Testis (tissue), 3 donors: ENCODE measurements around the gene ZNF25. TPM values are rescaled to one million over a fixed set of nuclear protein-coding genes. Genes with fewer than 3 reads are reported as not detected.
"Not testable (repeated sequence)": the region's sequence is repeated elsewhere in the genome, so short reads cannot be mapped to it uniquely, and the experiment has no call there.

ENCODE experiments used
- DNase-seq: peaks from one replicate; pipeline ENCODE4 v3.0.0-alpha.2; 2019
- H3K27ac ChIP-seq, 2 donors: fragments of 200-600 bp; sonication (generic); one replicate each; pipeline ENCODE4 v1.5.1; 2019
- H3K27me3 ChIP-seq: fragments of 200-600 bp; sonication (generic); one replicate; pipeline ENCODE4 v1.5.1; 2019
- H3K36me3 ChIP-seq: fragments of 200-600 bp; sonication (generic); one replicate; pipeline ENCODE4 v1.5.1; 2017; ENCODE audit warnings: low read depth; ENCODE audit errors: missing control alignments
- H3K4me1 ChIP-seq: fragments of 200-600 bp; sonication (generic); one replicate; pipeline ENCODE4 v1.5.1; 2019
- H3K4me3 ChIP-seq, 2 donors: fragments of 200-600 bp; sonication (generic); one replicate each; pipeline ENCODE4 v1.5.1; 2017 to 2019
- H3K9me3 ChIP-seq: fragments of 200-600 bp; sonication (generic); one replicate; pipeline ENCODE4 v1.5.1; 2017
- POLR2A ChIP-seq: fragments of 450-650 bp; IDR thresholded peaks from one replicate; pipeline ENCODE4 v1.6.1; 2017; ENCODE audit warnings: antibody characterized with exemption, mild to moderate bottlenecking, moderate library complexity
- WGBS, 2 donors: methylation state at CpG; one replicate each; pipeline ENCODE4 v1.1.5; 2018; 5-methylcytosine and 5-hydroxymethylcytosine counted together
- intact Hi-C: fragments of 100-400 bp; cut with DNase I; formaldehyde crosslinking; loops from one replicate; pipeline ENCODE4 v1.15.1; 2023; ENCODE audit warnings: low total_unique reads
- polyA plus RNA-seq: library from polyadenylated mRNA; stranded (reverse); fragments of 350-450 nt; fragmentation: Illumina TruSeq; extraction: RNeasy Lipid Tissue Mini Kit (QIAGEN cat#74804); gene quantifications from one replicate; pipeline ENCODE4 v1.2.3, GENCODE V29; 2014; ENCODE audit warnings: low read depth, low replicate concordance; ENCODE audit not compliant: insufficient read depth
- total RNA-seq, 2 donors: library from RNA; depleted of rRNA; stranded (reverse); fragments of >200 nt; gene quantifications; one replicate each; pipeline ENCODE4 v1.2.3, GENCODE V29; 2016
- TF ChIP-seq, protein P1 (sequence below), 3 experiments: fragments of 450-650 bp in 2 of 3; fragments of 200-600 bp in 1 of 3; sonication (generic) in 1 of 3; IDR thresholded peaks; one replicate each; pipeline ENCODE4 v1.5.1; 2016 to 2019; ENCODE audit warnings: antibody characterized with exemption in 3 of 3, mild to moderate bottlenecking in 2 of 3, moderate library complexity in 1 of 3

ZNF25 gene
- total and polyA plus RNA-seq, 3 donors from 2014 or later: 9.5 to 12.7 (median 10.5) TPM

- no peaks in the 10 kb centered on the region for H3K4me1 ChIP-seq
- no peak overlapping the region for H3K27ac ChIP-seq
- no peaks in the 10 kb centered on the region for H3K36me3 ChIP-seq
- no peak for DNase-seq
- no peaks in the 10 kb centered on the region for H3K27me3 ChIP-seq
- no peaks in the 10 kb centered on the region for H3K9me3 ChIP-seq
- 83 to 84% methylated on average over 3 of the region's 3 CpGs for WGBS, 2 donors
- intact Hi-C loops: no loop called here
- no peak overlapping the region for H3K4me3 ChIP-seq
- TF ChIP-seq, protein P1, sequence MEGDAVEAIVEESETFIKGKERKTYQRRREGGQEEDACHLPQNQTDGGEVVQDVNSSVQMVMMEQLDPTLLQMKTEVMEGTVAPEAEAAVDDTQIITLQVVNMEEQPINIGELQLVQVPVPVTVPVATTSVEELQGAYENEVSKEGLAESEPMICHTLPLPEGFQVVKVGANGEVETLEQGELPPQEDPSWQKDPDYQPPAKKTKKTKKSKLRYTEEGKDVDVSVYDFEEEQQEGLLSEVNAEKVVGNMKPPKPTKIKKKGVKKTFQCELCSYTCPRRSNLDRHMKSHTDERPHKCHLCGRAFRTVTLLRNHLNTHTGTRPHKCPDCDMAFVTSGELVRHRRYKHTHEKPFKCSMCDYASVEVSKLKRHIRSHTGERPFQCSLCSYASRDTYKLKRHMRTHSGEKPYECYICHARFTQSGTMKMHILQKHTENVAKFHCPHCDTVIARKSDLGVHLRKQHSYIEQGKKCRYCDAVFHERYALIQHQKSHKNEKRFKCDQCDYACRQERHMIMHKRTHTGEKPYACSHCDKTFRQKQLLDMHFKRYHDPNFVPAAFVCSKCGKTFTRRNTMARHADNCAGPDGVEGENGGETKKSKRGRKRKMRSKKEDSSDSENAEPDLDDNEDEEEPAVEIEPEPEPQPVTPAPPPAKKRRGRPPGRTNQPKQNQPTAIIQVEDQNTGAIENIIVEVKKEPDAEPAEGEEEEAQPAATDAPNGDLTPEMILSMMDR (IDR thresholded peaks at IDR 0.05): no peak
- no peak for TF ChIP-seq POLR2A
Observed at GRCh38 chr10:37948210-37948609, 28.2 kb downstream of the ZNF25 start.

GRCh38 chr10:37947526-37947925, 28.9 kb downstream of the ZNF25 start:
- intact Hi-C loops: no loop called here
- no peak for TF ChIP-seq POLR2A
- TF ChIP-seq, protein P1 (IDR thresholded peaks at IDR 0.05): no peak

DNA sequence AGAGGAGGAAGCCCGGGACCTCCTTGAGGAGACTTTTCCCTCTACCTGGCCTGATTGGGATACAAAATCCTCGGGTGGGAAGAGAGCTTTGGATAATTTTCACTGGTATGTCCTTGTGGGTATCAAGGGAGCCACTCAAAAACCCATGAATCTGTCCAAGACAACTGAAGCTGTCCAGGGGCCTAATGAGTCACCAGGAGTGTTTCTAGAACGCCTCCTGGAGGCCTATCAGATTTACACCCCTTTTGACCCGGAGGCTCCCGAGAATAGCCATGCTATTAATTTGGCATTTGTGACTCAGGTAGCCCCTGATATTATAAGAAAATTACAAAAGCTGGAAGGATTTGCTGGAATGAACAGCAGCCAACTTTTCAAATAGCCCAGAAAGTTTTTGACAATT, 38.6 kb downstream of the ZNF25 start:
- WGBS, 2 donors: 80% methylated on average over 5 of the region's 5 CpGs
- Histone ChIP-seq H3K27ac (no peak overlapping the region), H3K27me3 (no peaks in the 10 kb centered on the region), H3K36me3 (no peaks in the 10 kb centered on the region), H3K4me1 (no peaks in the 10 kb centered on the region), H3K4me3 (no peak overlapping the region), H3K9me3 (no peaks in the 10 kb centered on the region)
- TF ChIP-seq, protein P1 (IDR thresholded peaks at IDR 0.05): no peak
- TF ChIP-seq POLR2A: no peak
- no peak for DNase-seq
- intact Hi-C loops: no loop called here

More at GRCh38 chr10:37947526-37947925, 28.9 kb downstream of the ZNF25 start:
- Histone ChIP-seq H3K27ac (no peak overlapping the region), H3K4me1 (no peaks in the 10 kb centered on the region), H3K27me3 (no peaks in the 10 kb centered on the region), H3K4me3 (no peak overlapping the region), H3K36me3 (no peaks in the 10 kb centered on the region), H3K9me3 (no peaks in the 10 kb centered on the region)
- DNase-seq: no peak

- TF ChIP-seq, protein P1 (IDR thresholded peaks at IDR 0.05): no peak
- no peak for TF ChIP-seq POLR2A
- no peaks in the 10 kb centered on the region for H3K4me1 ChIP-seq
- intact Hi-C loops: no loop called here
- H3K27me3 ChIP-seq: no peaks in the 10 kb centered on the region
- no peak overlapping the region for H3K4me3 ChIP-seq
- WGBS, 2 donors: 48 to 51% methylated on average over 2 of the region's 2 CpGs
- H3K27ac ChIP-seq: no peak overlapping the region
- H3K36me3 ChIP-seq: no peaks in the 10 kb centered on the region
- DNase-seq: no peak
- no peaks in the 10 kb centered on the region for H3K9me3 ChIP-seq
Observed at GRCh38 chr10:37934791-37935190, 41.7 kb downstream of the ZNF25 start.

- H3K9me3 ChIP-seq: no peaks in the 10 kb centered on the region
- H3K36me3 ChIP-seq: no peaks in the 10 kb centered on the region
- H3K4me1 ChIP-seq: no peaks in the 10 kb centered on the region
- no peaks in the 10 kb centered on the region for H3K27me3 ChIP-seq
- no peak for DNase-seq
- 63 to 75% methylated on average over 2 of the region's 2 CpGs for WGBS, 2 donors
- H3K4me3 ChIP-seq: no peak overlapping the region
- no peak overlapping the region for H3K27ac ChIP-seq
- TF ChIP-seq, protein P1 (IDR thresholded peaks at IDR 0.05): no peak
- no peak for TF ChIP-seq POLR2A
- intact Hi-C loops: no loop called here
Observed at GRCh38 chr10:37930423-37930822, 46.0 kb downstream of the ZNF25 start.

GRCh38 chr10:37908165-37908564, 68.3 kb downstream of the ZNF25 start:
- 82 to 83% methylated on average over 7 of the region's 7 CpGs for WGBS, 2 donors
- H3K9me3 ChIP-seq, H3K27me3 ChIP-seq, DNase-seq, H3K27ac ChIP-seq, H3K4me3 ChIP-seq, intact Hi-C loops, H3K36me3 ChIP-seq, H3K4me1 ChIP-seq: not testable (repeated sequence)
